Calu3 (cell line): Measurements from ENCODE around the gene SAMD9L. TPM values are rescaled to one million over a fixed set of nuclear protein-coding genes. Genes with fewer than 3 reads are reported as not detected.

ENCODE experiments used
- BruUV-seq: library from RNA; stranded (reverse); fragments of 400-500 nt; replicated peaks from 2 replicates; lab custom pipeline; 2021; lab: Mats Ljungman, UMichigan
- CTCF ChIA-PET: fragments of 300-600 bp; sonication (Branson Sonifier 250); formaldehyde crosslinking; loops from one replicate; lab custom pipeline; 2022; ENCODE audit warnings: antibody characterized with exemption; lab: Charles Lee
- DNase-seq: peaks from one replicate; pipeline ENCODE4 v3.0.0; 2022
- H3K27ac Mint-ChIP-seq: one replicate; pipeline ENCODE4 v1.8.0; 2022; ENCODE audit warnings: mixed read lengths; ENCODE audit not compliant: unreplicated experiment
- H3K27me3 Mint-ChIP-seq: one replicate; pipeline ENCODE4 v1.8.0; 2022; ENCODE audit warnings: mixed read lengths; ENCODE audit not compliant: unreplicated experiment
- H3K36me3 Mint-ChIP-seq: one replicate; pipeline ENCODE4 v1.8.0; 2022; ENCODE audit warnings: mild to moderate bottlenecking, moderate library complexity, mixed read lengths; ENCODE audit not compliant: insufficient read depth, unreplicated experiment
- H3K4me1 Mint-ChIP-seq: one replicate; pipeline ENCODE4 v1.8.0; 2022; ENCODE audit warnings: mild to moderate bottlenecking, low read depth, mixed read lengths; ENCODE audit not compliant: unreplicated experiment
- H3K4me3 Mint-ChIP-seq: one replicate; pipeline ENCODE4 v1.8.0; 2022; ENCODE audit warnings: mild to moderate bottlenecking, low read depth, moderate library complexity, mixed read lengths; ENCODE audit not compliant: unreplicated experiment
- H3K9me3 Mint-ChIP-seq: one replicate; pipeline ENCODE4 v1.8.0; 2022; ENCODE audit warnings: low read depth, mixed read lengths; ENCODE audit not compliant: unreplicated experiment
- CTCF ChIP-seq: fragments of 200-600 bp; IDR thresholded peaks from one replicate; pipeline ENCODE4 v1.8.0; 2022; ENCODE audit warnings: antibody characterized with exemption; ENCODE audit not compliant: unreplicated experiment
- intact Hi-C: fragments of 100-400 bp; cut with micrococcal nuclease; formaldehyde crosslinking; loops from one replicate; pipeline ENCODE4 v1.10.0; 2022; ENCODE audit not compliant: unreplicated experiment
- total RNA-seq: library from RNA; stranded (reverse); gene quantifications from 2 replicates; pipeline ENCODE4 v1.2.3, GENCODE V29; 2022

SAMD9L gene
- total RNA-seq, 1 experiment from 2014 or later: 25.9 TPM

GRCh38 chr7:93164766-93165165 lies 16.6 kb upstream of the SAMD9L start:
- Mint-ChIP-seq H3K27ac (no peak overlapping the region), H3K9me3 (peaks cover 22% of the 10 kb centered on the region), H3K36me3 (no peaks in the 10 kb centered on the region), H3K4me3 (no peak overlapping the region), H3K27me3 (no peaks in the 10 kb centered on the region), H3K4me1 (peaks cover 14% of the 10 kb centered on the region)
- TF ChIP-seq CTCF: no peak
- CTCF ChIA-PET: no interaction called here
- no TSS peak for BruUV-seq
- DNase-seq: no peak
- intact Hi-C loops: no loop called here

- H3K9me3 Mint-ChIP-seq: peaks cover 13% of the 10 kb centered on the region
- H3K36me3 Mint-ChIP-seq: no peaks in the 10 kb centered on the region
Measured at GRCh38 chr7:93161181-93161762, 13.1 kb upstream of the SAMD9L start.

GRCh38 chr7:93160410-93160809 lies 12.2 kb upstream of the SAMD9L start:
- Mint-ChIP-seq H3K4me1 (peaks cover 20% of the 10 kb centered on the region), H3K27me3 (no peaks in the 10 kb centered on the region), H3K27ac (peak overlapping the region; percentile 1), H3K36me3 (no peaks in the 10 kb centered on the region), H3K4me3 (no peak overlapping the region), H3K9me3 (peaks cover 13% of the 10 kb centered on the region)
- CTCF ChIA-PET: no interaction called here
- no peak for TF ChIP-seq CTCF
- no peak for DNase-seq
- intact Hi-C loops: no loop called here
- BruUV-seq: no TSS peak

More at GRCh38 chr7:93161181-93161762, 13.1 kb upstream of the SAMD9L start:
- no peak for DNase-seq
- no peak overlapping the region for H3K4me3 Mint-ChIP-seq
- peaks cover 20% of the 10 kb centered on the region for H3K4me1 Mint-ChIP-seq
- H3K27me3 Mint-ChIP-seq: no peaks in the 10 kb centered on the region
- intact Hi-C loops: no loop called here
- BruUV-seq: no TSS peak
- no peak for TF ChIP-seq CTCF
- H3K27ac Mint-ChIP-seq: no peak overlapping the region
- CTCF ChIA-PET: interaction anchor here (1.1 kb wide), 1 partner anchor 56 kb away, joined by 3 read pairs; no protein-coding TSS in a partner anchor

GRCh38 chr7:93159490-93159889 lies 11.3 kb upstream of the SAMD9L start:
- DNase-seq: no peak
- TF ChIP-seq CTCF: no peak
- Mint-ChIP-seq H3K9me3 (peaks cover 13% of the 10 kb centered on the region), H3K27me3 (no peaks in the 10 kb centered on the region), H3K4me1 (peaks cover 20% of the 10 kb centered on the region), H3K27ac (no peak overlapping the region), H3K4me3 (no peak overlapping the region), H3K36me3 (no peaks in the 10 kb centered on the region)
- CTCF ChIA-PET: no interaction called here
- BruUV-seq: no TSS peak
- intact Hi-C loops: no loop called here
